NCI-H2227 treated with DMSO at 0.1 percent for 48 hours (cell line): Measurements from ENCODE around the gene PEAK1.
"Not testable (repeated sequence)": the region's sequence is repeated elsewhere in the genome, so short reads cannot be mapped to it uniquely, and the experiment has no call there.

Experiments used
- DNase-seq: peaks from one replicate; lab custom pipeline; 2025; lab: John Stamatoyannopoulos, UW

Gene PEAK1

GRCh38 chr15:77420610-77421369 lies 886 bp upstream of the PEAK1 start, which contains the start of gene HMG20A:
Gene HMG20A, plus strand, starts transcription at chr15:77420888. Its CDS starts 37,520 bp downstream, at chr15:77458408.
- DNase-seq = peak; percentile 87

DNA sequence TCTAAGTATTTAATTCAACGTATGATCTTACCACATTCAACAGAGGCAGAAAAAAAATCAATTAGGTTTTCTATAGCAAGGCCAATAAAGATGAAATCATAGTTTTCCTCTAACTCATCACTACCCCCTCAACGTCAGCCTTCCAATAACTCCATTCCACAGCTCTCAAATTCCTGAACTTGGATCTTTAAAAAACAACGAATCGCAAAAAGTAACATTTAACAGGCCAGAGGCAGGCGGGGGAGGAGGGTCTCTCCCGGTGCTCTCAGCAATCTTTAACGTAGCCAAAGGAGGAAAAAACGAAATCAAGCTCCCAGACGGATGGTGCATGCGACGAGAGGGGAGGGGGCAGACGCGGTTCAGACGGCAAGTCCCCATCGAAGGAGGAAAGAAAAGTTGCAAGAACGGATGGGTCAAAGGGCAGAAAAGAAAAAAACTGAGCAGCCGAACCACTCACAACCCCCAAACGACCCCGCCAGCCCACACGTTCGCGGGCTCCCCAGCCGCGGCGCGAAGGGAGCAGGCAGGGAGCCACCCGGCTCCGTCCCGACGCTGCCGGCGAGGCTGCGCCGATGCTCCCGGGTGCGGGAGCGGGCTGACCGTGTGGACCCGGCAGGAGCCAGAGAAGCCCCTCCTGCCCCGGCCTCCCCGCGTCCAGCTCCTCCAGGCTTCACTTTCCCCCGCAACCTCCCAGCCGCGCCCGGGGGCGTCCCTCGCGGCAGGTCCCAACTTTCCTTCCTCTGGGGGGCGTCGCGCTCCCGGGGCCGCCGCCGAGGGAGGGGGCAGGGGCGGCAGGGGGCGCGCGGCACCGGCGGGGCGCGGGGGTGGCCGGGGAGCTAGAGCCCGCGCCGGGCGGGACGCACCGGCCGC lies 703 bp downstream of the PEAK1 start:
- no peak for DNase-seq

- DNase-seq = no peak
Measured at GRCh38 chr15:77418391-77418965, 1.4 kb downstream of the PEAK1 start.

GRCh38 chr15:77417602-77418001 lies 2.3 kb downstream of the PEAK1 start:
- DNase-seq = no peak

DNA sequence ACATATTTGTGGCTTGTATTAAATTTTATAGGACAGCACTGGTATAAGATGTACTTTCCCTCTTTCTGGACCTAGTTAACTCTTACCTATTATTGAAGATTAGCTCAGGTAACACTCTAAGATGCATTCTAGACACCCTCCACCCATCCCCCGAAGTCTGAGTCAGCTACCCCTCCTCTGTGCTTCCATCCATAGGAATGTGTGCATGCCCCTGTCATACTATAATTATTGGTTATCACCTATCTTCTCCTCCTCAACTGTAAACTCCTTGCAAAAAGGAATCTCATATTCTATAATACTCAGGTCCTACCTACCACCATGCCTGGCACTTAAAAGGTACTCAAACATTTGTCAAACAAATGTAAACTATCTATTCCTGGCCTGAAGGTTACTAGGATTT lies 3.0 kb downstream of the PEAK1 start:
- no peak for DNase-seq

GRCh38 chr15:77416148-77416455 lies 3.8 kb downstream of the PEAK1 start:
- no peak for DNase-seq

GRCh38 chr15:77415450-77416147 lies 4.3 kb downstream of the PEAK1 start:
- no peak for DNase-seq

DNA sequence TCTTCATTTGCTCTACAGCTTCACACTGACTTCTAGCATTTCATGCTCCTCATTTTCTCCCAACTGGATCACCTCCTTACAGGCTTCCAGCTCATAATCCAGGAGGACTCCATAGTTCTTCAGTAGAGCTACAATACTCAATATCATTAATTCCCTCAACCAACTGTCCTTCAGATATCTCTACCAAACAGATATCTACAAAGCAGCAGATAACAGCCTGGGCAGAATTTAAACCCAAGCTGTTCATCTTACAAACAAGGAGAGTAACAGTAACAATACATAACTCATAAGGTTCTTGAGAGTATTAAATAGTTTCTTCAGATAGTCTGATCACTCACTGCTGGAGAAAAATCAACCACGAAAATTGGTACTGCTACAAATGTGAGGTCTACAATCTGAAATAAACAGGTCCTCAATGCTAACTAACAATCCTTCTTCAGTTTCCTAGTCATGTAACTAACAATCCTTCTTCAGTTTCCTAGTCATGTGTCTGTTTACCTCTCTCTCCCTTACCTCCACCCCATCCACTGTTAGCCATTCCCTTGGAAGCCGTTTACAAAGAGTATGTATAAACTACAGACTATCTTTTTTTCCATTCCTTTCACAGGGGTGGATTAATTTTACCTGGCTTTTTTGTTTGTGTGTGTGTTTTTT lies 5.0 kb downstream of the PEAK1 start:
- no peak for DNase-seq

GRCh38 chr15:77413699-77414349 lies 6.1 kb downstream of the PEAK1 start:
- DNase-seq = no peak

GRCh38 chr15:77412972-77413698 lies 6.8 kb downstream of the PEAK1 start:
- DNase-seq = no peak

DNA sequence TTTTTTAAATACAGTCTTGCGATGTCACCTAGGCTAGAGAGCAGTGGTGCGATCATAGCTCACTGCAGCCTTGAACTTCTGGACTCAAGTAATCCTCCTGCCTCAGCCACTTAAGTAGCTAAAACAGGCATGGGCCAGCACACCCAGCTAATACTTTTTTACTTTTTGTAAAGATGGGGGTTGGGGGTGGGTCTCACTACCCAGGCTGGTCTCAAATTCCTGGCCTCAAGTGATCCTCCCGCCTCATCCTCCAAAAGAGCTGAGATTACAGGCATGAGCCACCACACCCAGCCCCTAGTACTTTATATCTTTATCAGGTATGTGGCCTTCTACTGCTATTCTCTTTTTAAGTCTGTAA lies 8.3 kb downstream of the PEAK1 start:
- DNase-seq = no peak

DNA sequence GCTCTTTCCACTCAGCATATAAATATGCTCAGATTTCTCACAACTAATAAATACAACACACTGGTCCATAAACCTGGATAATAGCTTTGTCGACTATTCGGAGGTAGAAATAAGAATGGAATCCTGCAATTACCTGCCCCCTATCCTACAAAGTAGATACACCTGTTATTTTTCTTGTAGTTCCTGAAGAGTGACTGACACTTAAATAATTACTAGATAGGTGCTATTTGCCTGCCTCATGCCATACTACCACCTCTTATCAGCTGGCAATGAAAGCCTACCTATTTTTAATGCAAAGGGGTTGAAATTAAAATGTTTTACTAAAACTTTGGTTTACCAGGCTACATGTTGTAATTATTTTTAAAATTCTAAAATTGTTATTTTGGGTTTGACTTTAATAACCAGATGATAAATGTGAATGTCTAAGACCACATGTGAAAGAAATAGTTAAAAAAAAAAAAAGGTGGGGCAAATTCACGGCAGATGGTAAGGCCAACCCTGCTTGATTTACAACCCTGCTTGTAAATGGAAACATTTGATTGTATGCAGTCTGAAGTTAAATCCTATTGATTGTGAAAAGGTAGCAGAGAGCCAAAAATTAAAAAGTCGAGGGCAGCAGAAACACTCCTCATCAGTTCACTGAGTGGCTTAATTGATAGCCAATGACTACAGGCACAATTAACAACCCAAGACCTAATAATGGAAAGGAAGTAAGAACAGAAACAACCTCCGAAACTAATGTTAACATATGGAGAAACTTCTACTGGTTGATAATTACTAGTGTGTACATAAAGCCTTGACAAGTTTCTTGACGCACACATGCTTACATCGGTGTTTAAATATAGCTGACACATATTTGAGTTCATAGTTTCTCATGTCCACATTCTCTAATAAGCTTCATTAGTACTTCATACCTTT lies 8.9 kb downstream of the PEAK1 start:
- DNase-seq = no peak

GRCh38 chr15:77410157-77410500 lies 9.8 kb downstream of the PEAK1 start:
- not testable (repeated sequence) for DNase-seq

GRCh38 chr15:77409259-77410156 lies 10.4 kb downstream of the PEAK1 start:
- DNase-seq = no peak

GRCh38 chr15:77406846-77407245 lies 13.1 kb downstream of the PEAK1 start:
- no peak for DNase-seq

GRCh38 chr15:77406173-77406759 lies 13.6 kb downstream of the PEAK1 start:
- DNase-seq = not testable (repeated sequence)

DNA sequence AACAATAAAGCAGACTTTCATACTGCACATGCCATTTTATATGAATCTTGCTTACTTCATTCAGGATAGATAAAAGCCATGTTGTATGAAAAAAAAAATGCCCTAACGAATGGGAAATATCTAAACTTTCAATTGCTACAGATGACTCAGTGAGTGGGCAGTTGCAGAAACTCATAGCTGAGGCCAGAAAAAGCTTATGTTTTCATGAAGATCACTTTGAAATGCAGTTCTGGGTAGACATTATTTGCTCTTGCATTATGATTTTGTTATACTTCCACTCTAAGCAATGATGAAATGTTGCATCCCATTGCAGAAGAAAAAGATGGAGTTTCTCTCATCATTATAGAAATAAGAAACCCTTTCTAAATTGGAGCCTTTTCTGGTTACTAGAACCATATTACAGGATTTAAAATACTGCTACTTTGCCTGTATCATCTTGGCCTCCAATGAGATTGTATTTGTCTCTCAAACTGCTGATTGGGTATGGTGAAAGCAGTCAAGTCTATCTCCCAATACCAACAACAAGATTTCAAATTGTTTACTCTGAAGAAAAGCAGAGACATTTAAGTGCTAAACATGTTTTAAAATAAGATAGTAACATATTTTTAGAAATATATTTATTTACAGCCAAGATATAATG lies 17.0 kb downstream of the PEAK1 start:
- DNase-seq = no peak

DNA sequence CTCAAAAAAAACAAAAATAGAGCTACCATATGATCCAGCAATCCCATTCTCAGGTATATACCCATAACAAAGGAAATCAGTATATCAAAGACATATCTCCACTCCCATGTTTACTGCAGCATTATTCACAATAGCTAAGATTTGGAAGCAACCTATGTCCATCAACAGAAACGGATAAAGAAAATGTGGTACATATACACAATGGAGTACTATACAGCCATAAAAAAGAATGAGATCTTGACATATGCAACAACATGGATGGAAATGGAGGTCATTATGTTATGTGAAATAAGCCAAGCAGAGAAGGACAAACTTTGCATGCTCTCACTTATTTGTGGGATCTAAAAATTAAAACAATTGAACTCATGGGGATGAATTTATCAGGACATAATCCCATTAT lies 19.6 kb downstream of the PEAK1 start:
- DNase-seq = no peak
